GM23338 (cell line): Measurements from ENCODE around the gene TMEM88.

Source experiments
- CREB1 ChIP-seq: fragments of 250-450 bp; sonication (Bioruptor Pico); IDR thresholded peaks from 2 replicates; pipeline ENCODE4 v1.5.0; 2020; ENCODE audit warnings: low read depth, mild to moderate bottlenecking, moderate library complexity
- ETS1 ChIP-seq: IDR thresholded peaks from 2 replicates; pipeline ENCODE4 v1.6.1; 2016; ENCODE audit warnings: antibody characterized with exemption
- EZH2 ChIP-seq: fragments of 200-600 bp; sonication (generic); IDR thresholded peaks from one replicate; pipeline ENCODE4 v1.8.0; 2017; ENCODE audit warnings: antibody characterized with exemption, mild to moderate bottlenecking, low read depth; ENCODE audit not compliant: unreplicated experiment
- EZH2phosphoT487 ChIP-seq: fragments of 200-600 bp; sonication (generic); IDR thresholded peaks from one replicate; pipeline ENCODE4 v1.8.1; 2018; ENCODE audit warnings: antibody characterized with exemption; ENCODE audit not compliant: unreplicated experiment
- JUNB ChIP-seq: IDR thresholded peaks from one replicate; pipeline ENCODE4 v1.6.1; 2016; ENCODE audit warnings: antibody characterized with exemption; ENCODE audit not compliant: unreplicated experiment
- NANOG ChIP-seq: IDR thresholded peaks from 2 replicates; pipeline ENCODE4 v1.6.1; 2016; ENCODE audit warnings: antibody characterized with exemption, borderline replicate concordance
- POLR2AphosphoS5 ChIP-seq: IDR thresholded peaks from 2 replicates; pipeline ENCODE4 v1.6.1; 2016; ENCODE audit warnings: antibody characterized with exemption, low read depth
- ZNF114 ChIP-seq: fragments of 250-450 bp; sonication (Bioruptor Pico); IDR thresholded peaks from 2 replicates; pipeline ENCODE4 v1.5.0; 2020; ENCODE audit warnings: mild to moderate bottlenecking, moderate library complexity
- ZNF331 ChIP-seq: fragments of 250-450 bp; sonication (Bioruptor Pico); IDR thresholded peaks from 2 replicates; pipeline ENCODE4 v1.5.0; 2020; ENCODE audit warnings: low read depth, mild to moderate bottlenecking, moderate library complexity
- ZNF462 ChIP-seq: fragments of 250-450 bp; sonication (Bioruptor Pico); IDR thresholded peaks from 2 replicates; pipeline ENCODE4 v1.5.0; 2020; ENCODE audit warnings: mild to moderate bottlenecking, moderate library complexity
- TF ChIP-seq, protein P1 (sequence below), 2 experiments: fragments of 200-600 bp in 1 of 2; sonication (generic) in 1 of 2; conservative IDR thresholded peaks; 2 replicates each; pipeline versions ENCODE4 v1.5.1 to v1.6.1; 2016 to 2017; ENCODE audit warnings: antibody characterized with exemption in 2 of 2, low read depth in 2 of 2, mild to moderate bottlenecking in 2 of 2, moderate library complexity in 1 of 2
- TF ChIP-seq, protein P2 (sequence below): IDR thresholded peaks from one replicate; pipeline ENCODE4 v1.6.1; 2018; ENCODE audit warnings: antibody characterized with exemption; ENCODE audit not compliant: unreplicated experiment

DNA sequence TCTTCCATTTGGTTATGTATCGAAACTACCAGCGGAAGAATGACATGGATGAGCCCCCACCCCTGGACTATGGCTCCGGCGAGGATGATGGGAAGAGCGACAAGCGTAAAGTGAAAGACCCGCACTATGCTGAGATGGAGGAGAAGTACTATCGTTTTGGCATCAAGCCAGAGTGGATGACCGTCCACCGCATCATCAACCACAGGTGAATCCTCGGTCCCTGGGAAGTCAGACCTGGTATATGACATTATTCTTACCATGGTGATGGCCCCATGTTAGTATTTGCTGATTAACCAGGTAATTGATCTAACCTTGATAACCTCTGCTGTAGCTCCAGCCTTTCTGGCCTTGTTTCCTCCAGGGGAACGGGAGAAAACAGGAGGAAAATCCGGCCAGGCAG lies 42.2 kb downstream of the TMEM88 start:
- TF ChIP-seq, protein P1, sequence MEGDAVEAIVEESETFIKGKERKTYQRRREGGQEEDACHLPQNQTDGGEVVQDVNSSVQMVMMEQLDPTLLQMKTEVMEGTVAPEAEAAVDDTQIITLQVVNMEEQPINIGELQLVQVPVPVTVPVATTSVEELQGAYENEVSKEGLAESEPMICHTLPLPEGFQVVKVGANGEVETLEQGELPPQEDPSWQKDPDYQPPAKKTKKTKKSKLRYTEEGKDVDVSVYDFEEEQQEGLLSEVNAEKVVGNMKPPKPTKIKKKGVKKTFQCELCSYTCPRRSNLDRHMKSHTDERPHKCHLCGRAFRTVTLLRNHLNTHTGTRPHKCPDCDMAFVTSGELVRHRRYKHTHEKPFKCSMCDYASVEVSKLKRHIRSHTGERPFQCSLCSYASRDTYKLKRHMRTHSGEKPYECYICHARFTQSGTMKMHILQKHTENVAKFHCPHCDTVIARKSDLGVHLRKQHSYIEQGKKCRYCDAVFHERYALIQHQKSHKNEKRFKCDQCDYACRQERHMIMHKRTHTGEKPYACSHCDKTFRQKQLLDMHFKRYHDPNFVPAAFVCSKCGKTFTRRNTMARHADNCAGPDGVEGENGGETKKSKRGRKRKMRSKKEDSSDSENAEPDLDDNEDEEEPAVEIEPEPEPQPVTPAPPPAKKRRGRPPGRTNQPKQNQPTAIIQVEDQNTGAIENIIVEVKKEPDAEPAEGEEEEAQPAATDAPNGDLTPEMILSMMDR (conservative IDR thresholded peaks at IDR 0.05; ENCODE audit: low read depth in 2 of 2) = no peak
- TF ChIP-seq EZH2 (no peak), POLR2AphosphoS5 (no peak), ETS1 (no peak), CREB1 (CRISPR knock-in tag) (no peak), EZH2phosphoT487 (no peak), JUNB (no peak), ZNF114 (CRISPR knock-in tag) (no peak), NANOG (no peak), ZNF331 (CRISPR knock-in tag) (no peak), ZNF462 (CRISPR knock-in tag) (no peak)
- TF ChIP-seq, protein P2, sequence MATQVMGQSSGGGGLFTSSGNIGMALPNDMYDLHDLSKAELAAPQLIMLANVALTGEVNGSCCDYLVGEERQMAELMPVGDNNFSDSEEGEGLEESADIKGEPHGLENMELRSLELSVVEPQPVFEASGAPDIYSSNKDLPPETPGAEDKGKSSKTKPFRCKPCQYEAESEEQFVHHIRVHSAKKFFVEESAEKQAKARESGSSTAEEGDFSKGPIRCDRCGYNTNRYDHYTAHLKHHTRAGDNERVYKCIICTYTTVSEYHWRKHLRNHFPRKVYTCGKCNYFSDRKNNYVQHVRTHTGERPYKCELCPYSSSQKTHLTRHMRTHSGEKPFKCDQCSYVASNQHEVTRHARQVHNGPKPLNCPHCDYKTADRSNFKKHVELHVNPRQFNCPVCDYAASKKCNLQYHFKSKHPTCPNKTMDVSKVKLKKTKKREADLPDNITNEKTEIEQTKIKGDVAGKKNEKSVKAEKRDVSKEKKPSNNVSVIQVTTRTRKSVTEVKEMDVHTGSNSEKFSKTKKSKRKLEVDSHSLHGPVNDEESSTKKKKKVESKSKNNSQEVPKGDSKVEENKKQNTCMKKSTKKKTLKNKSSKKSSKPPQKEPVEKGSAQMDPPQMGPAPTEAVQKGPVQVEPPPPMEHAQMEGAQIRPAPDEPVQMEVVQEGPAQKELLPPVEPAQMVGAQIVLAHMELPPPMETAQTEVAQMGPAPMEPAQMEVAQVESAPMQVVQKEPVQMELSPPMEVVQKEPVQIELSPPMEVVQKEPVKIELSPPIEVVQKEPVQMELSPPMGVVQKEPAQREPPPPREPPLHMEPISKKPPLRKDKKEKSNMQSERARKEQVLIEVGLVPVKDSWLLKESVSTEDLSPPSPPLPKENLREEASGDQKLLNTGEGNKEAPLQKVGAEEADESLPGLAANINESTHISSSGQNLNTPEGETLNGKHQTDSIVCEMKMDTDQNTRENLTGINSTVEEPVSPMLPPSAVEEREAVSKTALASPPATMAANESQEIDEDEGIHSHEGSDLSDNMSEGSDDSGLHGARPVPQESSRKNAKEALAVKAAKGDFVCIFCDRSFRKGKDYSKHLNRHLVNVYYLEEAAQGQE = no peak
